Neural cell (in vitro differentiated cells): Measurements from ENCODE around the gene EXOC4. TPM values are rescaled to one million over a fixed set of nuclear protein-coding genes. Genes with fewer than 3 reads are reported as not detected.

Experiments
- H2AFZ ChIP-seq: fragments of 200-600, 300-800 bp; sonication (generic), shearing (Covaris generic); 2 replicates; pipeline ENCODE4 v1.6.0; 2014; ENCODE audit warnings: low read depth, mild to moderate bottlenecking, antibody characterized with exemption, low read length, moderate library complexity
- H3F3A ChIP-seq: fragments of 200-600 bp; shearing (Covaris generic); 2 replicates; pipeline ENCODE4 v1.6.1; 2016; ENCODE audit warnings: mild to moderate bottlenecking, moderate library complexity, mixed read lengths, antibody characterized with exemption, low read length; ENCODE audit not compliant: insufficient read depth, poor library complexity, severe bottlenecking
- H3K27ac ChIP-seq: fragments of 200-600, 300-800 bp; sonication (generic), shearing (Covaris generic); 2 replicates; pipeline ENCODE4 v1.5.1; 2014; ENCODE audit warnings: mild to moderate bottlenecking, low read length, moderate library complexity
- H3K27me3 ChIP-seq: fragments of 300-800, 200-600 bp; sonication (generic), shearing (Covaris generic); 2 replicates; pipeline ENCODE4 v1.6.0; 2014; ENCODE audit warnings: mild to moderate bottlenecking, low read depth, low read length, moderate library complexity; ENCODE audit not compliant: insufficient read depth
- H3K36me3 ChIP-seq: fragments of 300-800, 200-600 bp; sonication (generic), shearing (Covaris generic); 2 replicates; pipeline ENCODE4 v1.5.1; 2014; ENCODE audit warnings: mild to moderate bottlenecking, antibody characterized with exemption, low read length, moderate library complexity; ENCODE audit not compliant: insufficient read depth
- H3K4me2 ChIP-seq: fragments of 300-800, 200-600 bp; sonication (generic), shearing (Covaris generic); 2 replicates; pipeline ENCODE4 v1.6.0; 2014; ENCODE audit warnings: mild to moderate bottlenecking, low read length
- H3K4me3 ChIP-seq: fragments of 300-800, 200-600 bp; sonication (generic), shearing (Covaris generic); 2 replicates; pipeline ENCODE4 v1.5.1; 2014; ENCODE audit warnings: mild to moderate bottlenecking, low read length, moderate library complexity
- H3K79me2 ChIP-seq: fragments of 200-600 bp; shearing (Covaris generic); replicated peaks from 2 replicates; pipeline ENCODE4 v1.6.0; 2014; ENCODE audit warnings: mild to moderate bottlenecking, low read length, moderate library complexity; ENCODE audit not compliant: insufficient read depth
- H3K9ac ChIP-seq: fragments of 300-800, 200-600 bp; sonication (generic), shearing (Covaris generic); 2 replicates; pipeline ENCODE4 v1.6.1; 2016; ENCODE audit warnings: mild to moderate bottlenecking, low read length, mixed read lengths
- H3K9me2 ChIP-seq: fragments of 200-600 bp; shearing (Covaris generic); 2 replicates; pipeline ENCODE4 v1.6.1; 2016; ENCODE audit warnings: mild to moderate bottlenecking, low read length, mixed read lengths; ENCODE audit not compliant: insufficient read depth
- H3K9me3 ChIP-seq: fragments of 200-600, 300-800 bp; sonication (generic), shearing (Covaris generic); 2 replicates; pipeline ENCODE4 v1.6.1; 2016; ENCODE audit warnings: mild to moderate bottlenecking, mixed run types, low read length, moderate library complexity, mixed read lengths
- H4K20me1 ChIP-seq: fragments of 200-600 bp; shearing (Covaris generic); 2 replicates; pipeline ENCODE4 v1.6.1; 2016; ENCODE audit warnings: mild to moderate bottlenecking, mixed run types; ENCODE audit not compliant: insufficient read depth
- EP300 ChIP-seq: fragments of 450-650 bp; conservative IDR thresholded peaks from 2 replicates; pipeline ENCODE4 v1.6.1; 2014; ENCODE audit warnings: antibody characterized with exemption, mild to moderate bottlenecking, moderate library complexity; ENCODE audit not compliant: poor library complexity, severe bottlenecking
- EZH2 ChIP-seq: fragments of 200-600, 300-800 bp; shearing (Covaris generic), sonication (generic); IDR thresholded peaks from 2 replicates; pipeline ENCODE4 v1.6.1; 2014; ENCODE audit warnings: antibody characterized with exemption, low read length, borderline replicate concordance, mild to moderate bottlenecking; ENCODE audit not compliant: insufficient read depth, poor library complexity, severe bottlenecking
- MXI1 ChIP-seq: fragments of 450-650 bp; conservative IDR thresholded peaks from 2 replicates; pipeline ENCODE4 v1.6.1; 2014; ENCODE audit warnings: antibody characterized with exemption, mild to moderate bottlenecking; ENCODE audit not compliant: poor library complexity, severe bottlenecking
- POLR2AphosphoS5 ChIP-seq: IDR thresholded peaks from 2 replicates; pipeline ENCODE4 v1.6.1; 2012
- RAD21 ChIP-seq: fragments of 450-650 bp; conservative IDR thresholded peaks from 2 replicates; pipeline ENCODE4 v1.6.1; 2014; ENCODE audit warnings: antibody characterized with exemption, mild to moderate bottlenecking, moderate library complexity
- SMC3 ChIP-seq: fragments of 450-650 bp; conservative IDR thresholded peaks from 2 replicates; pipeline ENCODE4 v1.6.1; 2014; ENCODE audit warnings: antibody characterized with exemption, mild to moderate bottlenecking, moderate library complexity; ENCODE audit not compliant: poor library complexity
- TAF1 ChIP-seq: IDR thresholded peaks from 2 replicates; pipeline ENCODE4 v1.6.1; 2012; ENCODE audit warnings: low read depth
- polyA plus RNA-seq: library from polyadenylated mRNA; depleted of rRNA; stranded (reverse); fragments of >200 nt; gene quantifications from 2 replicates; pipeline ENCODE4 v1.2.3, GENCODE V29; 2014
- TF ChIP-seq, protein P1 (sequence below): IDR thresholded peaks from 2 replicates; pipeline ENCODE4 v1.6.1; 2012; ENCODE audit warnings: borderline replicate concordance
- TF ChIP-seq, protein P2 (sequence below): fragments of 450-650 bp; IDR thresholded peaks from 2 replicates; pipeline ENCODE4 v1.5.1; 2014; ENCODE audit warnings: antibody characterized with exemption, mild to moderate bottlenecking, moderate library complexity; ENCODE audit not compliant: poor library complexity, severe bottlenecking

EXOC4 gene
- polyA plus RNA-seq, 1 donor from 2014 or later, result 36.5 TPM

DNA sequence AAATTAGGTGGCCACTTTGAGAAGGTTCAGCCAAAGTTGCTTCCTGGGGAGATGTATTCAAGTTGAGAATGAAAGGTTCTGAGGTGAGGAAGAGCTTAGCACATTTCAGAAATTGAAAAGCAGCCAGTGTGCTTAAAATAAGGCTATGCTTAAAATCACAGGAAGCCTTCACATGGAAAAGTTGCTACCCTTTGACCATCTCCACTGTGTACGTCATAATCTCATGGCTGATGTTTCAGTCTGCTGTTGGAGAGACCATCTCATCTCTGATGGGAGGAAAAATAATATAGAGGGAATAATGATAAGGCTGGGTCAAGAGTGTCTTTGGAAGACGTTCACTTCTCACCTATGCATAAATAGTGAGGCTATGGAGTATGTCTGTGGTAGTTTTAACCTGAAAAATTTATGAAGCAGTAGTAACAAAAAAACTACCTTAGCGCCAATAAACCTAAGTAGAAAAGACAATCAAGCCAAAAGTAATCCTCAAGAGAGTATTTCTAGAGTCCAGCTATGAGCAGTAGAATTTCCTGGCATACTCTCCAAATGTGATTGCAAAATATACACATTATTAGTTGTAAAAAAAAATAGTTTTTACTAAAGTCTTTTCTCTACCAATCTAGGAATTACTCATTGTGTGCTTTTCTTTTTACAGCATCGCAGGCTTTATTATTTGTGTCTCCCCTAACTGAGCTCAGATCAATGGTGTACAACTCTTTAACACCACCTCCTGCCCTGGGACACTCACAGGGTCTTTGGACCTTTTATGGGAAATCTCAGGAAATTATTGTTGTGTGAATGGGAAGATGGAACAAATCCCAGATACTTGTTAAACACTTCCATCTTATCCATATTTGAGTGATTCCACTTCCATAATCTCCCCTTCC, 439.1 kb downstream of the EXOC4 start:
- Histone ChIP-seq H3K9me3 (no peaks in the 10 kb centered on the region), H3K4me3 (no peak overlapping the region), H3K9ac (no peak overlapping the region), H3K79me2 (no peaks in the 10 kb centered on the region), H3K9me2 (no peaks in the 10 kb centered on the region), H3K36me3 (no peaks in the 10 kb centered on the region), H3K4me2 (no peak overlapping the region), H3F3A (no peaks in the 10 kb centered on the region), H3K27me3 (no peaks in the 10 kb centered on the region), H2AFZ (no peak overlapping the region), H4K20me1 (no peaks in the 10 kb centered on the region), H3K27ac (no peak overlapping the region)
- TF ChIP-seq EP300 (no peak), SMC3 (no peak), RAD21 (no peak), MXI1 (no peak), TAF1 (no peak), EZH2 (no peak), POLR2AphosphoS5 (no peak)
- TF ChIP-seq, protein P1, sequence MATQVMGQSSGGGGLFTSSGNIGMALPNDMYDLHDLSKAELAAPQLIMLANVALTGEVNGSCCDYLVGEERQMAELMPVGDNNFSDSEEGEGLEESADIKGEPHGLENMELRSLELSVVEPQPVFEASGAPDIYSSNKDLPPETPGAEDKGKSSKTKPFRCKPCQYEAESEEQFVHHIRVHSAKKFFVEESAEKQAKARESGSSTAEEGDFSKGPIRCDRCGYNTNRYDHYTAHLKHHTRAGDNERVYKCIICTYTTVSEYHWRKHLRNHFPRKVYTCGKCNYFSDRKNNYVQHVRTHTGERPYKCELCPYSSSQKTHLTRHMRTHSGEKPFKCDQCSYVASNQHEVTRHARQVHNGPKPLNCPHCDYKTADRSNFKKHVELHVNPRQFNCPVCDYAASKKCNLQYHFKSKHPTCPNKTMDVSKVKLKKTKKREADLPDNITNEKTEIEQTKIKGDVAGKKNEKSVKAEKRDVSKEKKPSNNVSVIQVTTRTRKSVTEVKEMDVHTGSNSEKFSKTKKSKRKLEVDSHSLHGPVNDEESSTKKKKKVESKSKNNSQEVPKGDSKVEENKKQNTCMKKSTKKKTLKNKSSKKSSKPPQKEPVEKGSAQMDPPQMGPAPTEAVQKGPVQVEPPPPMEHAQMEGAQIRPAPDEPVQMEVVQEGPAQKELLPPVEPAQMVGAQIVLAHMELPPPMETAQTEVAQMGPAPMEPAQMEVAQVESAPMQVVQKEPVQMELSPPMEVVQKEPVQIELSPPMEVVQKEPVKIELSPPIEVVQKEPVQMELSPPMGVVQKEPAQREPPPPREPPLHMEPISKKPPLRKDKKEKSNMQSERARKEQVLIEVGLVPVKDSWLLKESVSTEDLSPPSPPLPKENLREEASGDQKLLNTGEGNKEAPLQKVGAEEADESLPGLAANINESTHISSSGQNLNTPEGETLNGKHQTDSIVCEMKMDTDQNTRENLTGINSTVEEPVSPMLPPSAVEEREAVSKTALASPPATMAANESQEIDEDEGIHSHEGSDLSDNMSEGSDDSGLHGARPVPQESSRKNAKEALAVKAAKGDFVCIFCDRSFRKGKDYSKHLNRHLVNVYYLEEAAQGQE, result no peak
- TF ChIP-seq, protein P2, sequence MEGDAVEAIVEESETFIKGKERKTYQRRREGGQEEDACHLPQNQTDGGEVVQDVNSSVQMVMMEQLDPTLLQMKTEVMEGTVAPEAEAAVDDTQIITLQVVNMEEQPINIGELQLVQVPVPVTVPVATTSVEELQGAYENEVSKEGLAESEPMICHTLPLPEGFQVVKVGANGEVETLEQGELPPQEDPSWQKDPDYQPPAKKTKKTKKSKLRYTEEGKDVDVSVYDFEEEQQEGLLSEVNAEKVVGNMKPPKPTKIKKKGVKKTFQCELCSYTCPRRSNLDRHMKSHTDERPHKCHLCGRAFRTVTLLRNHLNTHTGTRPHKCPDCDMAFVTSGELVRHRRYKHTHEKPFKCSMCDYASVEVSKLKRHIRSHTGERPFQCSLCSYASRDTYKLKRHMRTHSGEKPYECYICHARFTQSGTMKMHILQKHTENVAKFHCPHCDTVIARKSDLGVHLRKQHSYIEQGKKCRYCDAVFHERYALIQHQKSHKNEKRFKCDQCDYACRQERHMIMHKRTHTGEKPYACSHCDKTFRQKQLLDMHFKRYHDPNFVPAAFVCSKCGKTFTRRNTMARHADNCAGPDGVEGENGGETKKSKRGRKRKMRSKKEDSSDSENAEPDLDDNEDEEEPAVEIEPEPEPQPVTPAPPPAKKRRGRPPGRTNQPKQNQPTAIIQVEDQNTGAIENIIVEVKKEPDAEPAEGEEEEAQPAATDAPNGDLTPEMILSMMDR, result no peak

DNA sequence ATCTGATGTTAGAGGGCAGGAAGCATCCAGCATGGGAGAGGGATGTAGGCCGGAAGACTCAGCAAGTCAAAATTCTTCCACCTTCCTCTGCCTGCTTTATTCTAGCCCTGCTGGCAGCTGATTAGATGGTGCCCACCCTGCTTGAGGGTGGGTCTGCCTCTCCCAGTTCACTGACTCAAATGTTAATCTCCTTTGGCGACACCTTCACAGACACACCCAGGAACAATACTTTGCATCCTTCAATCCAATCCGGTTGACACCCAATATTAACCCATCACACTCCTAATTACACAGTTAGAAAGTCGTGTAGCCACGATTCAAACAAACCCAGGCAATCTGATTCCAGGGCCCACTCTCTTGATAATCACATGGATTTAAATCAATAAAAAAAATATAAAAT, 440.4 kb downstream of the EXOC4 start:
- H3K36me3 ChIP-seq, result no peaks in the 10 kb centered on the region
- no peaks in the 10 kb centered on the region for H4K20me1 ChIP-seq
- TF ChIP-seq RAD21, result no peak
- TF ChIP-seq MXI1, result no peak
- no peak for TF ChIP-seq TAF1
- TF ChIP-seq, protein P1, result no peak
- TF ChIP-seq EZH2, result no peak
- TF ChIP-seq, protein P2, result no peak
- no peak for TF ChIP-seq EP300

More for the DNA sequence above, 440.4 kb downstream of the EXOC4 start:
- H3K4me2 ChIP-seq, result no peak overlapping the region
- H3K9me2 ChIP-seq, result no peaks in the 10 kb centered on the region
- H3K27me3 ChIP-seq, result no peaks in the 10 kb centered on the region
- no peak overlapping the region for H3K9ac ChIP-seq
- H3K79me2 ChIP-seq, result no peaks in the 10 kb centered on the region
- no peaks in the 10 kb centered on the region for H3K9me3 ChIP-seq
- no peak overlapping the region for H3K4me3 ChIP-seq
- H2AFZ ChIP-seq, result no peak overlapping the region
- H3F3A ChIP-seq, result no peaks in the 10 kb centered on the region
- H3K27ac ChIP-seq, result no peak overlapping the region
